Activated CD4-positive, alpha-beta T cell treated with anti-CD3 and anti-CD28 coated beads for 4 hours (primary cell): ENCODE data around the gene DLX5.

Experiments used
- DNase-seq, 2 donors: peaks; one replicate each; pipeline ENCODE4 v3.0.0-alpha.2; 2020

The DLX5 gene

DNA sequence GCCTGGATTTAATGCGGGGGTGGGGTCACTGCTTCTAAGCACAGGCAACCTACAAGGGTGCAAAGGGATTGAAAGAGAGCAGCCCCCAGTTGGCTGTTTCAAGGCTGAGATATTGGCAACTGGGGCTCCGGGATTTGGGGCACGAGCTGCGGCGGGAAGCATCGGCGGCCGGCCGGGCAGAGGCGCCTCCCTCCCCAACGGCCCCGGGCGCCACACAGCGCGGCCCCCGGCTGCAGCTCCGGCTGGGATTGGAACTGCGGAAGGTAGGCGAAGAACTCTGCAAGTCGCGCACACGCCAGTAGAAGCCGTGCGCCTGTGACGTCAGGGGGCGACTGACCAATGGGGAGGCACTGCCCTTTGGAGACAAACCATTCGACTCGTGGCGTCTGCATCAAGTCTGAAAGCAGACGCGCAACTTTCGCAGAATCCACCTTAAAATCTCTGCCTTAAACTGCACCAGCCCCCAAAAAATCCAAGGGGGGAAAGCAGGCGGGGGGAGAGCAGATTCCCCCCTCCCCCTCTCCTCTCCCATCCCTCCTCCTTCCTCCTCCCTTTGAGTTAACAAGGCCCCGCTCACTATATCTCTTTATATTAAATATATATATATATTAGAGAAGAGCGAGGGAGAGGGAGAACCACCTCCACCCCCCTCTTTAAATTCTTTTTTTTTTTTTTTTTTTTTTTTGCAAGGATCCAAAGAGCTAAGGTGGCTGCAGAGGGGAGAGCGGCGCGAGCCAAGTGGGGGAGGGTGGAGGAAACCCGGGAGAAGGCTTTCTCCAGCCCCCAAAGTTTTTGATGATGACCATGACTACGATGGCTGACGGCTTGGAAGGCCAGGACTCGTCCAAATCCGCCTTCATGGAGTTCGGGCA, 19.2 kb downstream of the DLX5 start, which contains the start of gene DLX6:
Gene DLX6 (plus strand): TSS at position 371 of the 872 bp plus-strand sequence. CDS start 425 bp downstream, at position 796.
- DNase-seq, result peak in 1 of 2 donors; percentile 20

DNA sequence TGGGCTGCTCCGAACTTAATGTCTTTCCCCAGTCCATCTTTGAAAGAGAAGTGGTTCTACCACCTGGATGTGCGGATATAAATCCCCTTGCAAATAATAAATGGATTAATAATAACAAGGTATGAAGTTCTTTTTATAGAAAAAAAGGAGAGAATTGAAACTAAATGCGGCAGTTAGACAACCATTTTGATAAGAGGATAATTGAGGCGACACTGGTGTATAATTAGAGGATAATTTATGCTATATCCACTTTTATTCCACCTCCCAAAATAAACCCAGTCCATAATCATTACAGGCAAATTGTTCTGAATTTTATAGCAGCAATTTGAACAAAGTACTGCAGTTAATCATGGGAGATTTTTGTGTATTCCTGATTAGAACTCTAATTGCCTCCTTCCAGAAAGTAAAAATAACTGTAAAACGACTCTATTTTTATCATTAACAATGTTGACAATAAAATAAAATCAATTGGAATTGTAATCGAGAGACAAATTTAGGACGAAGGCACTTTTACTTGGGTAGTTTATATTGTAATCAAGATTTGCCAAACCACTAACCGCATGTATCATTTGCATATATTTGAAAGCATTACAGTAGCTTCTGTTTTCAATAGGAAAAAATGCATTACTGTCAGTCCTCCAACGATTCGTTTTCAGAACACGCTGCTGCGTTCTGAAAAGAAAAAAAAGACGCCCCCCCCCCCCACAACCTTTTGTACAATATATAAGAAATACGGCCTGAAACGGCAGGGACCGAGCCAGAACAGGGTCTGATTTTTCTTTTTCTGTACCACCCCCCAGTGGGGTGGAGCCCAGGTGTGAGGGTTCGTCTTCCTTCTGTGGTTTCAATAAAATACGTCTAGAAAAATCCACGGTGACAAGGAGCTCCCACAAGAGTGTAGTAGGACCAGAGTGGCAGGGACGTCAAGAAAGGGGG, 20.1 kb downstream of the DLX5 start:
- DNase-seq, result no peak

DNA sequence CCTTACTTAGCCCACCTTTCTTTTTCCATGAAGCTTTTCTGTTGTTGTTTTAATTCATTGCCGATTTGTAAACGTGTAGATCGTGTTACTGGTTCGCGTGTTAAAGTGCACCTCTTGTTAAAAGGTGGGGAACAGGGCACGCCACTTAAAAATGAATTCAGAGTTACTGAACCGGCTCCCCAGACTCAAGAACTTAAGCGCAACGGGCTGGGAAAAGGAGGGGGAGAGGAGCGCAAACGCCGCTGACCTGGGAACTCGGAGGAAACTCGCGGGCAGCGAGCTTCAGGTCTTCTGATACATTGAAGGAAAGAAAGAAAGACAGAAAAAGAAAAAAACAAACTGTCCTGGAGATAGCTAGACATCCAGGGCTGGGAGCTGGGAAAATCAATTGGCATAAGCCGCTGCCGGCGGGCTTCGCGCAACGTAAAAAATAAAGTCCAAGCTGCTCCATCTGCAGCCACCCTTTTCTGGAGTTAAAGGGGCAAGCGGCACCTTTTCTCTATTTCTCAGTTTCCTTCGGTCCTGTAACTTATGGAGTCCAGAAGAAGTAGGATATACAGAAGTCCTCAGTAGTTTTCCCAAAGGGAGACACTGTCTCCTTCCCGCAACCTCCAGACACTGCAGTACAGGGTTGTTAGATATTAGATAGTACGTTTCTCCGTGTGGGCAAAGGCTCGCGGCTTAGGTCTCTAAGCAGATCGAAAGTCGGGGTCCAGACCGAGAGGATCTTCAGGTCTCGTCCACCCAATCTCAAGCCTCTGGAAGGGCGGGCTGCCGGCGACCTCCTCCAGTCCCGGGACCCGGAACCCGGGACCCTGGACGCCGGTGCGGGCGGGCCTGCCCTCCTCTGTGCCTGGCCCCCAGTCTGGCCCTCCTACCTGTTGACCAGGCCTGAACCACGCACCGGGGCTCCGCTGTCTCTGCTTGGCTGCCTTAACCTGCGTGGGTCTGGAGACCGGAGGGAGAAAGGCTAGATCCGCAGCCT, 21.1 kb downstream of the DLX5 start:
- DNase-seq, result no peak

DNA sequence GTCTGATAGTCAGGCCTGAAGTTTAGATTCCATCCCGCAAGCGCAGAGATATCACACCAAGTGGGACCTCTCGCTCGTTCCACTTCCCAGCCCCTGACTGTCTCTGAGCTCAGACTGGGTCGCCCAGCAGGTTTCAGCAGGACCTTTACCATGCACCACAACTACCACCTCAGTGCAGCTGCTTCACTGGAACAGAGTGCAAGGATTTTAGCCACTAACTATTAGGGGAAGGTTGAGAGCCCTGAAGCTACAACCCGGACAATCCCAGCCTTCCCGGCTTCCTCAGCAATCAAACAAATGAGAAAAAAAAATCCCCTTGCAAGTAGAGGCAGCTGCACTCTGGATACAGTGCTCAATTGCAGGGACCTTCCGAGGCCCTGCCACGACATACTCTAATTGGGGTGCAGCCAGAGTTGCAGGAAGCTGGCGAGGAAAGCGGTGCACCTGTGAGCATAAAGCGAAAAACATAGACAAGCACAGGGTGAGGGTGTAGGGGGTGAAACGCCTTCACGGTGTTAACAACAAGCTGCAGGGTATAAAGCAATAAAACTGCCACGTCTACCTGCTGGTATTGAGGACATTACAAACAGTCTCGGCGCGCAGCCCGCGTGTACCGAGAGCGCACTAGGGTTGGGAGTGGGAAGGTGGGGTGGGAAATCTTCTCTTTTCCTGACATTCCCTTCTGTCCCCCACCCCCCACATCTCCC, 21.9 kb downstream of the DLX5 start:
- DNase-seq, result no peak

DNA sequence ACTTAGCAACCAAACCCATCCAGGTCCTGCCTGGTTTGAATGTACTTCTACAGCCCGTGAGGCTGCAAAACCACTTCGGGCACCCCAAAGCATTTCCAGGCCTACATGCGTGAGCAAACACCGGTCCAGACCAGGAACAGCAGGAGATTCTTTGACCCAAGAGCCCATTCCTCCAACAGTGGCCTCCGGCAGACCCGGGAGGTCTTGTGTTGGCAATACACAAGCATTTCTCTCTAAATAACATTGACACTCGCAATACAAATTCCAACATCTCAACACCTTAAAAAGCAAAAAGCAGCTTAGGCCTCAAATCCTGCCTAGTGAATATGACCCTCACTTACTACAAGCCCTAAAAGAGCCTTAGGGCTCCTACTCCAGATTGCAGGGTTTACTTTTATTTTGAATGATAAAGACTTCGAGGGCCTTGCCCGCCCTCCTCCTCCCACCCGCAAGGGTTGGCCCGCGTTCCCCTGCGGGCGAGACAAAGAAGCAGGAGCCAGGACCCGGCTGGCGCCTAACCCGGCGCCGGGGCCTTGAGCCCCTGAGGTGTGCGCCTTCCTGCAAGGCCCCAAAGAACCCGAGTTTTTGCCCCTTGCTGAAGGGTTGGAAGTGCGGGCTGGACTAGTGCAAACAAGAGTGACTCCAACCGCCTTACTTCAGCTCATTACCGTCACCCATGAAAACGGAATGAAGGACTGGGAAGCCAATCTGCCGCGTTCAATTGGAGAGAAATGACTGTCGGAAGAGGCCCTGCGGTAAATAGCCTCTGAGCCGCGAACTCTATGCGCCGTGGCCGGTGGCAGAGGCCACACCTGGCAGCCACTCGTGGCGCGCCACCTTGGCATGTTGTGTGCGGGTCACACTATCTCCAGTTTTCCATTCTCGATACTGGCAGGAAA, 22.7 kb downstream of the DLX5 start:
- DNase-seq, result no peak

DNA sequence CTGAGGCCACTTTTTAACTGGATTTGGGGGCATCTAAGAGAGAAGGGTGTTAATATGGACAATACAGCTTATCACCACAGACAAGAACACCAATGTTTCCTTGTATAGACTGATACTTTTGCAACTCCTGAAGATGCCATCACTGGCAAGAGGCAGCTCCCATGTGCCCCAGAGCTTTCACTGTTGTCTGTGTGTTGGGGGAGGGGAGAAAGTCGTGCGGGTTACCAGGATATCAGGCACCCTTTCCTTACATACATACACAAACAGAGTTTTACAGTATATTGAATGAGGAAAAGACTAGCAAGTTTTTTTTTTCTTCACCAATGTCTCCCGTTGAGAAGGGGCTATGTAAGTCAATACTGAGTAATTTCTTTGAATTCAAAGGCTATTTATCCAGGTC, 23.4 kb downstream of the DLX5 start:
- no peak for DNase-seq

DNA sequence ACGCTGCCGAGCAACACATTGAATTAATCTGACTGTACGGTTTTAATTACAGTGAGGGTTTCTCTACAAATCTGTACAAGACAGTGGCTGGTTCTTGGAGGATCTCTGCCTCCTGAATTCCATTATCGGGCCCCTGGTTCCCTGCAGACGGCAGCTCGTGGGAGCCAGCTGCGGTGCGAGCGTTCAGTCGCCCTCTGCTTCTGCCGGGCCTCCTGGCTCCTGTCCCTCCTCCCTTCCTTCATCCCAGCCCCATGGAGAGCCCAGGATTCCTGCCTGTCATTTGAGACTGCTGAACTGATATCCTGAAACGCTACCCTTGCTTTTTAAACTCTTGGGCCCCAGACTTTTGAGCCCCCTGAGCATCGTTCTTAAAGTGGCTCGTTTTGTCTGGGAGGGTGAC, 25.9 kb downstream of the DLX5 start:
- no peak for DNase-seq

DNA sequence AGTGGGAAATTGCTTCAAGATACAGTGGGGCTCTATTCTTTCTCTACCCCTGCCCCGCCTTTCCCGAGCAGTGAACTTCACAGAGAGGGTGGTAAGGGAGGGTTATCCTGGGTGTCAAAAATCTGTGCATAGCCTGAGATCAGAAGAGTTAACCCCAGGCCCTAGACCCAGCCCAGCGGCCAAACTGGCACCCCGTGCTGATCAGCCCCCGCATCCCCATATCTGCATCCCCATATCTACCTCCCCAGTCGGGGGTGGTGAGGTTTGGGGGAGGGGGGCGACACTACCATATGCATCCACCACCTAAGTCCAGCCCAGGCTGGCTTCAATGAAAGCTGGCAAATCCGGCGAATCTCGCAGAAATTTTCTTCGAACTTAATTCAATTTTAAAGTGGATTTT, 26.3 kb downstream of the DLX5 start:
- no peak for DNase-seq

DNA sequence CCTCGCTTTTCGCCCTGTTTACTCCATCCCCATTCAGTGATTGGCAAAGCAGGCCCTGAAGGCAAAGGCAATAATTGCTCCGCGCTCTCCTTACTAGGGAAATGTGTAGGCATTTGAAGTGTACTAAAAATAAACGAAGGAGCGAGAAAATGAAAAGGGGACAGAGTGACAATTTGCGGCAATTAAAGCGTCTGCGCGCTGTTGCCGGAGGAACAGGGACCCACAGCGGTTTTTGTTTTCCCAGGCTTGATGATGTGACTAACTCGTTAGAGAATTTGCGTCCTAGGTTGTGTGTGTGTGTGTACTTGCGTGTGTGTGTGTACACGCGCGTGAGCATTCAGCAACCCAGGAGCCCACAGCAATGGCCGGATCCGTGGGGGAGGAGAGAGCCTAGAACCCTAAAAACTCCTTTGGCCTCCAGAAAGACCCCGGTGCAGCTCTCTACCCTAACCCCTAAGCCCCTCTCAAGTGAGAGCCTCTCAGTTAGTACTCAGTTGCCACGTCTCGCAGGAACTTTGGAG, 27.1 kb downstream of the DLX5 start:
- no peak for DNase-seq

DNA sequence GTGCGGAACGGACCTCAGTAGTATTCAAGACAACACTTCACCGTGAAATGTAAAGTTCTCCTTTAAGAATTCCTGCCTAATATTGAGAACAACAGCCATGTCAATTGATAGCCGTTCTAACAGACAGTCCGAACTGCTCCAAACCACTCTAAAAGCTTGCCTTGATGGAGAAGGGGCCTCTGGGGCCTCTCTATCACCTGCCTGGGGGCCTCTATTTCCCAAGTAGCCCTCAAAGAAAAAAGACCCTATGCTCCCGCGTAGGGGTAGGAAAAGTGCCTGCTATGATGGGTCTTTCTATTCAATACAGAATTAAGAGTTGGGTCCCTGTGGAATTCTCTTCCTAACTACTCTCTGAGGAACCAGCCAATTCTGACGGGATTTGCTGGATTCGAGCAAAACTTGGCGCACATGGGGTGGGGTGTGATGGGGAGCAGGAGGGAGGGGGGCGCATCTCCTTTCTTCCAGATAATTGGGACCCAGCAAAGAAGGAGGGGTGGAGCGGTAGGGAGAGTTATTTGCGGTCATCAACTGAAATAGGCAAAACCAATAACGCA, 27.6 kb downstream of the DLX5 start:
- DNase-seq, result no peak

DNA sequence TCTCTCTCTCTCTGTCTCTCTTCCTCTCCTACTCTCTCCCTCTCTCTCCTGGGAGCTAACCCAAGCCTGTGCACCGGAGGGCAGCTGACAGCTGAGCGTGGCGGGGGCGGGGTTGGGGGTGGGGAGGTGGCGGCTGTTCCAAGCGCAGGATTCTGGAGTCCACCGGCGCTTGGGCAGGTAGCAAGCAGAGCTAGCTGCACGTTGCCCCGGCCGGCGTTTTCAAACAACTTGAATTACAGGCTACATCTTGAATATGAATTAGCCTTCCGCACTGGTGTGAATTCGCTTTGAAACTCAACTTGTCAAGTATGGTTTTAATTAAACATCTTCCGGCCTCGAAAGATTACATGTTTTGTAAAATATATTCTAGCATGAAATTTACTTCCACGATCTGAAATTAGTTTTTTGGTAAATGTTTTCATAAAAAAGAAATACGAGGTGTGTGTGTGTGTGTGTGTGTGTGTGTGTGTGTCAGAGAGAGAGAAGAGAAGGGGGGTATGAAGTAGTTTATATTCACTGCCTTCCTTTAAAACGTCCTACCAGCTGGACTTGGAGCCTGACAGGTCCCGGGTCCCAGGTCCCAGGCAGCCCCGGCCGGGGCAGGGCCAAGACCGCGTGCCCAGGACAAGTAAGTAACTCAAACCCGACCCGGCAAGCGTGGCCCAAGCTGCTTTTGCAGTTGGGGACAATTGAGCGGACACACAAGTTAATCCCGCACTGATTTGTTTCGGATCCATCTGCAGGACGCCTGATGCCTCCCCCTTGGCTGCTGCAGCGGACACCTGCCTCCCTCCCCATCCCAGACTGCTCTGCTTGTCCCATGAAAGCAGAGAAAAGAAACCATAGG, 28.3 kb downstream of the DLX5 start:
- DNase-seq, result no peak

DNA sequence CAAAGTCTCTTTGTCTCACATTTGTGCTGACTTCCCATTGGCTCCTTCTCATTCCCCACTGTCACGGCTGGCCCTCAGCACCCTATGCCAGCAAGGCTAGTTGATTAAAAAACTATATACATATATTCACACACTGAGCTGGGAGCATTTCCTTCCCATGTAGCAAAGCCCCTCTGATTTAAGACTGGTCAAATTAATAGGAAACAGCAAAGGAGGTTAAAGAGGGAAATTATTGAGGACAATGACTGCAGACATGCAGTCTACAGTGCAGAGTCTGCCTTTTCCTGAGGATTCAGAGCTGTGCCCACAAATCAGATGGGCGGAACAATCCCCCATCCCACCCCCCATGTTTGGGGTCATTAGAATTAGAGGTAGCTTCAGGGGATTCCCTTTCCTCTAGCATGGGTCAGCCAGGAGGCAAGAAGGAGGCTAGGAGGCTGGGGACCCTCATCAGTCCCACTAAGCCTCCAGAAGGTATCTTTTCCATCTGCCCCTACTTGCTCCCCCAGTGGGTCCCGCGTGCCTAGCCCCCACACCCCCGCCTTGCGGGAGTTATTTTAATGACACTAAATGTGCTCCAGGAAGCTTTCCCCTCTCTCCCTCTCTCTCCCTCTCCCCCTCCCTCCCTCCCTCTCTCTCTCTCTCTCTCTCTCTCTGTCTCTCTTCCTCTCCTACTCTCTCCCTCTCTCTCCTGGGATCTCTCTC, 29.1 kb downstream of the DLX5 start:
- no peak for DNase-seq

DNA sequence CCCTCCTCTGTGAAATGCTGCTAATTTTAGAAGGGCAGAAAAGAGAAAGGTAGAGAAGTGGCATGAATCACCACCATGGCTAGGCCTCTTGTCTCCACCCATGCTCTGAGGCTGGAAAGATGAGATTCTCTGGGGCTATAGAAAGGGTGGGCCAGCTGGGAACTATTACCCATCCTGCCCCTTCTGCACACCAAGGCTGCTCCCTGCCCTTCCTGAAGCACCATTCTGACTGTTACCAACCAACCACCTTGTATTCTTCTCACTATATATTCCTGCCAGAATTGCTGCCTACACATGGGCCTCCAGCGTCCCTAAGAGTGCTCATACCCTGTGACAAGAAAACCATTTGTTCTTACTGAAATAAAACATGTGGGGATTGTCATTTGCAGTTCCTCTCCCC, 30.7 kb downstream of the DLX5 start:
- no peak for DNase-seq

DNA sequence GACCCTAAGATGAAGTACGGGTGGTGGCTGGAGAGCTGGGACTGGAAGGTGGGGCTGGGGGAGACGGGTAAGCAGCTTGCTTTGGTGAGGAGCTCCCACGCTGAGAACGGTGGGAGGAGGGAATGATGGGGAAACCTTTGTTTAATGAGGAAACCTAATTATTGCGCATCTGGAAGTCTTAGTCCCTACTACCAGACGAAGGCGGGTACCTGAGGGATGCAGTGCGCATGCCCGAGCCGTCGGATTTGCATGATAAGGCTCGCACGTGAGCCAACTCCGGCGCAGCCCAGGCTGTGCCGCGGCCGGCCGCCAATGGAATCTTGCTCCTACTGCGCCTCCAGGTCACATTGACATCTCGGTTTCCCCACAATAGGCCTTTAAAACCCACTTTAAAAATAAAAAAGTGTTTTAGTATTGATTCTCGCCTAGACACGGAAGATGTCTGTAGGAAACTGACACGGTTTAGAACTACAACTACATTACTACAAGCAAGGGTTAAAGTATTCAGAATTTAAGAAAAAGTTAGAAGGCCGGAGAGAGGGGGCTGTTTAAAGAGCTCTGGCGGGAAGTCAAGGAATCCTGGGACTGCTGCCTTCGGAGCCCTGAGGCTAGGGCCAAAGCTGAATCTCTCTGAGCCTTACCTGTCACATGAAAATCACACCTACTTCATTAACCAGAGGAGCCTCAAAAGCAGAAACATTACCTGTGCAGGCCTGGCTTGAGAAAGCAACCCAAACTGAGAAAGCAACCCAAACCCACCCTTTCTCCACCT, 31.4 kb downstream of the DLX5 start:
- DNase-seq, result no peak

DNA sequence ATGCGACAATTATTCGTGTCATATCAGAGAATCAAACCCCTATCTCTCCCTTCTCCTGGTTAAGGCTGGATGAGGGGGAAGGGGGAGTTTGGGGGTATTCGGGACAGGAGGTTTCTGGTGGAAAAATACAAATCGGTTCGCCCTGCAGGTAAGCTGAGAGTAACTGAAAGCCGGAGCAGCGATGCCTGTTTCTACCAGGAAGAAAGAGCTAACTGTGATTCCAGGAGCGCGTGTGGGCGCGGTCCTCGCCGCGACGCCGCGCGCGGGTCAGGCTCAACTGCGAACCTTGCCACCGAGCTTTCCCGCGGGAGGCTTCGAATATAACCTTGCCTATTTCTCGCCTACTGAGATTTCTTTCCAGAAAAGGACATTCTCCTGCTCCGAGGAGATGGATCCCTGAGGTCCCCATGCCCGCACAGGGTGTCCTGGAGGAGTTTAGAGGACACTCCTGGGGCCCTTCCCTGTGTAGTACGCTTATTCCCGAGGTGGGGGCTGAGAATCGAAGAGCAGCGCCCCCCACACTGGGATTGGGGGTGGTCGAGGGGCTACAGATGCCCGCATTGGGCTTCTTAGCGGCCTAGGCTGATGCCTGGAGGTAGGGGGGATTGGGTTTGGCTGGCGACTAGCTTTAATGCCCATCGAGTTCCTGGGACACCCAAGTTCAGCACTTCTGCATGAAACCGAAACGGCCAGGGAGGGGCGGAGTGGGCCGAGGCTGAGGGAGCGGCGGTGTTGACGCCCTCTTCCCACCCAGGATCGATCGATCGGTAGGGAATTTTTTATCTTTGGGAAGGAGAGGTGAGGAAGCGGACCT, 32.2 kb downstream of the DLX5 start:
- no peak for DNase-seq

DNA sequence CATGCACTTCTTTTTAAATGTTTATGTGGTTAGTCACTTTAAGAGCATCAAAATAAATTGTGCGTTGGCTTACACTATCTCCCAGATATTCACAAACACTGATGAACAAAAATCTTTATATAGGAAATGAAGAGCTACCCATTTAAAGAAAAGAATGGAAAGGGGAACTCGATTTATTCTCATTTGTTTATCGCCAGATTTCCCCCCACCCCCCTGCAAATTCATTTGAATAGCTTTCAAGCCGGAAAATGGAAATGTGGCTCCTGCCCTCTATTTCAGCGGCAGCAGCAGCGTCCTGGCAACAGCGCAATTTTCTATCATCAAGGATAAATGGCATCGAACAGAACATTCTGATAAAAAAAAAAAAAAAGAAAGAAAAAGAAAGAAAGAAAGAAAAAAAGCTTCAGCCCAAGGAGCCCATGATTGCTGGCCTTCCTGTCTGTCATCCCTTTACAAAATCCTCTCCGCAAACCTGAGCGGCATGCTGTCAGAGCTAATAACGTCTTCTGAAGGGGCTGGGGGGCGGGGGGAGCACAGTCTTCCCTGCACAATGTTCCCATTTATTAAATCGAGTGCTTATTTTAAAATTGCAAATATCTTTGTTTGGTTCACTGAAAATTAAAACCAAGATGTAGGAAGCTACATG, 33.0 kb downstream of the DLX5 start:
- DNase-seq, result no peak
